Measurements from ENCODE around the gene ENTPD8. TPM values are rescaled to one million over a fixed set of nuclear protein-coding genes. Genes with fewer than 3 reads are reported as not detected.
A peak's percentile ranks its signal among the peaks of the same experiment; 100 is the strongest.

The ENTPD8 gene
- total and polyA plus RNA-seq, 5 experiments from 2014 or later = not detected

DNA sequence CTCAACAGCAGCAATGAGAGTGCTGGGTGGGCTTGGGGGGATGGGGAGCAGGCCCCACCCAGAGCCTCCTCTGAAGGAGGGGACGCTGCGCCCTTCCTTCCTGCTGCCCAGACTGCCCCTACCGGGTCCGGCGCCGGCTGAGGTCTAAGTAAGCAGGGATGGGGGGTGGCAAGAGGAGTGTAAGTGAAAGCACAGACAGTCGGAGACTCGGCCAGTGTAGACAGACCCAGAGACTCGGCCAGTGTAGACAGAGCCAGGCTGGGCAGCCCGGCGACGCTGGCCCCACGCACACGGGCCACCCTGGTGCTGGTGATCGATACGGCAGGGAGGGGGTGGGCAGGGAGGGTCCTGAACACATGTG is 7.4 kb upstream of the ENTPD8 start:
- H3K4me1 Mint-ChIP-seq = peaks cover 8 to 49% (median 32%) of the 10 kb centered on the region in 4 donors
- H3K4me3 Mint-ChIP-seq = no peak overlapping the region
- H3K27me3 Mint-ChIP-seq = peaks cover 0 to 10% (median under 1%) of the 10 kb centered on the region in 5 donors
- H3K9me3 Mint-ChIP-seq = peaks cover 0 to 9% (median 0%) of the 10 kb centered on the region in 9 donors
- H3K27ac Mint-ChIP-seq = peak overlapping the region in 3 of 10 donors; percentile 29 to 62 (median 36)
- POLR2A ChIA-PET = interaction anchor here (0.8 to 1.5 kb wide), 3 partner anchors 12 to 25 kb away, joined by 3 read pairs; partner anchors contain the start of genes EXD3 and NOXA1
- DNase-seq (peak in 1 of 10 donors; percentile 22), ATAC-seq (no peak)
- H3K36me3 Mint-ChIP-seq = peaks cover 0 to 18% (median 5%) of the 10 kb centered on the region in 3 donors

- H3K27me3 Mint-ChIP-seq = peaks cover 0 to 16% (median 3%) of the 10 kb centered on the region in 5 donors
- H3K9me3 Mint-ChIP-seq = peaks cover 0 to 9% (median 0%) of the 10 kb centered on the region in 9 donors
- H3K4me1 Mint-ChIP-seq = peaks cover 8 to 49% (median 32%) of the 10 kb centered on the region in 4 donors
- POLR2A ChIA-PET = interaction anchor here (0.7 to 1.2 kb wide), 3 partner anchors 9 to 25 kb away, joined by 3 read pairs; partner anchors contain the start of gene EXD3
- H3K4me3 Mint-ChIP-seq = no peak overlapping the region
- H3K27ac Mint-ChIP-seq = no peak overlapping the region
- DNase-seq (peak in 1 of 10 donors; percentile 61), ATAC-seq (no peak)
- H3K36me3 Mint-ChIP-seq = peaks cover 0 to 18% (median 5%) of the 10 kb centered on the region in 3 donors
These were observed 6.8 kb upstream of the ENTPD8 start for GRCh38 chr9:137447722-137448601.

DNA sequence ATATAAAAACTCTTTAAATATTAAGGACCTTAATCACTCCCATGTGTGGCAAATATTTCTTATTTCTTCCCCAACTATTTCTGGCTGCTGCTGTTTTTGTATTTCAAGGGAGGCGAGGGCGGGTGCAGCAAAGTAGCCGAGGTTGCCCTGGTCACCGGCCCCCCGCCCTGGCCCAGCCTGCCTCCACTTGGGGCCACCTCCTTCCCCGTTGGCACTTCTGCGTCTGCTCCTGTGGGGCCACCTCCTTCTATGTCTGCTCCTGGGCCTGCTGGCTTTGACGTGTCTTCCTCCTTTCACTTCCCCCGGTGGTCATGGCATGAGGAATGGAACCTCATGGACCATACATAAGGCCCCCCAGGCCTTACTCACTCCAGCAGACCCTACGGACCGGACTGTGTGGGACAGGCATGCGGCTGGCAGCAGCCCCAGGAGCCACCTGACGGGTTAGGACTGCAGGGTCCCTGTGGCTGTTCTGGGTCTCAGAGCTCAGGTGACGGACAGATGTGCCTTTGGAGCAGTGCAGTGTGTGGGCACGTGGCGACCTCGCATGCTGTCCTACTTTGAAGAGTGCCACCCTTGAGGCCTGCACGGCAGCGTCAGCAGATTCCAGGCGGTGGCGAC is 5.8 kb upstream of the ENTPD8 start:
- peak in 2 of 10 donors; percentile 1 to 52 for DNase-seq
- peak overlapping the region in 1 of 10 donors; percentile 8 for H3K4me3 Mint-ChIP-seq
- POLR2A ChIA-PET = interaction anchor here (0.7 to 1.2 kb wide), 2 partner anchors 10 to 24 kb away, joined by 3 read pairs; partner anchors contain the start of gene EXD3
- ATAC-seq = no peak
- H3K4me1 Mint-ChIP-seq = peaks cover 8 to 45% (median 27%) of the 10 kb centered on the region in 4 donors
- H3K36me3 Mint-ChIP-seq = peaks cover 0 to 18% (median 5%) of the 10 kb centered on the region in 3 donors
- H3K27ac Mint-ChIP-seq = peak overlapping the region in 2 of 10 donors; percentile 44 to 55
- peaks cover 0 to 9% (median 0%) of the 10 kb centered on the region in 9 donors for H3K9me3 Mint-ChIP-seq
- H3K27me3 Mint-ChIP-seq = peaks cover 1 to 24% (median 8%) of the 10 kb centered on the region in 5 donors

DNA sequence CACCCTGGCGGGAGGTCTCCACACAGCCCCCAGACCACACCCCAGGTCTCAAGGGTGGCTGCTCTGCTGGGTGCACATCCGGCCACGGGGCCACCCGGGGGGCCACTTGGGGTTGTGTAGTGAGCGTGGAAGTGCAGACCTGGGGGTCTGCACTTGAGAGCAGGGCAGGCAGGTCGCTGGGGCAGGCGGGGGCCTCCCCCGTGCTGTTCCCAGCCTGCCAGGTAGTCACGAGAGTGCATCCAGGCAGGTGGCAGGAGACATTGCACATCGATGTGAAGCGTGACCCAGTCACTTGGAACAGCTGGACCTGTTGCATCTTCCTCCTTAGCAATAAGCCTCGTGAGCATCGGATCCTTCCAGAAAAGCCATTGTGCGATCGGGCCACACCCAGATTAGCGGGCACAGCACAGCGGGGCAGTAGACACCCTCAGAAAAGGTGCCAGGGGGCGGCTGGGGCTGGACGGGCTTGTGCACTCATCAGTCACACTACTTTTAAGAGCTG is 4.8 kb upstream of the ENTPD8 start:
- H3K4me1 Mint-ChIP-seq = peaks cover 10 to 42% (median 28%) of the 10 kb centered on the region in 4 donors
- POLR2A ChIA-PET = interaction anchor here (1.0 to 1.4 kb wide), 4 partner anchors 8 to 104 kb away, joined by 3 to 4 read pairs (median 4); partner anchors contain the start of gene PNPLA7

GRCh38 chr9:137445275-137445807 is 4.2 kb upstream of the ENTPD8 start:
- Mint-ChIP-seq H3K27ac (peak overlapping the region in 3 of 10 donors; percentile 54 to 82 (median 69)), H3K4me3 (peak overlapping the region in 3 of 10 donors; percentile 0 to 48 (median 9)), H3K36me3 (peaks cover 0 to 18% (median 5%) of the 10 kb centered on the region in 3 donors), H3K27me3 (peaks cover 4 to 26% (median 10%) of the 10 kb centered on the region in 5 donors), H3K9me3 (peaks cover 0 to 3% (median 0%) of the 10 kb centered on the region in 9 donors), H3K4me1 (peaks cover 10 to 36% (median 26%) of the 10 kb centered on the region in 4 donors)
- DNase-seq (peak; percentile 65 to 88 (median 77)), ATAC-seq (peak; percentile 64 to 69)
- POLR2A ChIA-PET = interaction anchor here (1.0 to 1.4 kb wide), 4 partner anchors 8 to 105 kb away, joined by 3 to 4 read pairs (median 4); partner anchors contain the start of gene PNPLA7

More for the DNA sequence above, 4.8 kb upstream of the ENTPD8 start:
- Mint-ChIP-seq H3K4me3 (no peak overlapping the region), H3K36me3 (peaks cover 0 to 18% (median 5%) of the 10 kb centered on the region in 3 donors), H3K27me3 (peaks cover 4 to 26% (median 10%) of the 10 kb centered on the region in 5 donors), H3K27ac (no peak overlapping the region), H3K9me3 (peaks cover 0 to 9% (median 0%) of the 10 kb centered on the region in 9 donors)
- peak in 1 of 10 donors; percentile 58 for DNase-seq
- no peak for ATAC-seq

DNA sequence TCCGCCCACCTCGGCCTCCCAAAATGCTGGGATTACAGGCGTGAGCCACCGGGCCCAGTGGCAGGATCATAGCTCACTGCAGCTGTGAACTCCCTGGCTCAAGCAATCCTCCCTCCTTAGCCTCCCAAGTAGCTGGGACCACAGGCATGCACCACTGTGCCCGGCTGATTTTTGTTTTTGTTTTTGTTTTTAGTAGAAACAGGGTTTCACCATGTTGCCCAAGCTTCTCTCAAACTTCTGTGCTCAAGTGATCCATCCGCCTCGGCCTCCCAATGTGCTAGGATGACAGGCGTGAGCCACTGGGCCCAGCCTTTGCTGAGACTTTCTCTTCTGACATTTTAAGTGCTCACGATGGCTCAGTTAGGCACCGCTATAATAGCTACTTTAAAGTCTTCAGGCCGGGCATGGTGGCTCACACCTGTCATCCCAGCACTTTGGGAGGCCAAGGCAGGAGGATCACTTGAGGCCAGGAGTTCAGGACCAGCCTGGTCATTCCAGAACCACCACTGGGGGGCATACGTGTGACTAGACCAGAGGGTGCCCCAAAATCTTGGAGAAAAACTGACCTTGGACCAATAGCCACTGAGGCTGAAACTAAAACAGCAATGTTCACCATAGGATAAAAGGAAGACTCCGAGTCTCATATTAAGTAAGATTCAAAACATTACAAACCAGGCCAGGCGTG is 3.1 kb upstream of the ENTPD8 start:
- H3K27ac Mint-ChIP-seq = no peak overlapping the region
- H3K36me3 Mint-ChIP-seq = peaks cover 0 to 8% (median 0%) of the 10 kb centered on the region in 3 donors
- no peak overlapping the region for H3K4me3 Mint-ChIP-seq
- no peak for ATAC-seq
- peak in 1 of 10 donors; percentile 56 for DNase-seq
- POLR2A ChIA-PET = interaction anchor here (0.7 to 0.8 kb wide), 3 partner anchors 9 to 192 kb away, joined by 3 read pairs; no protein-coding TSS in a partner anchor
- peaks cover 7 to 30% (median 10%) of the 10 kb centered on the region in 5 donors for H3K27me3 Mint-ChIP-seq
- no peaks in the 10 kb centered on the region for H3K9me3 Mint-ChIP-seq
- peaks cover 8 to 25% (median 22%) of the 10 kb centered on the region in 4 donors for H3K4me1 Mint-ChIP-seq

DNA sequence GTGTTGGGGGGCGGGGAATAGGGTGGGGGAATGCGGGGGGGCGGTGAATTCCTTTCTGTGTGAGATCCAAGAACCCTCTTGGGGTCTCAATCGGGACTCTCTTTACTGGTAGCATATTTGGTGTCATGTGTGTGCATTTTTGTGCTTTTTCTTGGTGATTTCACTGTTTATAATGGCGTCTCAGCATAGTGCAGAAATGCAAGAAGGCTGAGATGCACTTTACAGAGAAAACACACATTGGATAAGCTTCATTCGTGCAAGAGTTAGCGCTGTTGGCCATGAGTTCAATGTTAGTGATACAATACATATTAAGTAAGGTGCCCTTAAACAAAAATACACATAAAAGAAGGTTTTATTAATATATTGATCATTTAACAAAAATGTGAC is 771 bp upstream of the ENTPD8 start:
- H3K9me3 Mint-ChIP-seq = no peaks in the 10 kb centered on the region
- peak overlapping the region; percentile 58 to 91 (median 78) for H3K4me3 Mint-ChIP-seq
- peaks cover 7 to 31% (median 10%) of the 10 kb centered on the region in 5 donors for H3K27me3 Mint-ChIP-seq
- H3K4me1 Mint-ChIP-seq = peaks cover 5 to 19% (median 17%) of the 10 kb centered on the region in 4 donors
- POLR2A ChIA-PET = interaction anchor here (0.7 to 1.3 kb wide), 3 partner anchors 19 to 141 kb away, joined by 3 to 6 read pairs (median 5); partner anchors contain the start of genes EXD3 and NOXA1
- H3K36me3 Mint-ChIP-seq = no peaks in the 10 kb centered on the region
- DNase-seq = no peak
- no peak for ATAC-seq
- H3K27ac Mint-ChIP-seq = peak overlapping the region in 2 of 10 donors; percentile 4 to 58

GRCh38 chr9:137439158-137439714 is 1.9 kb downstream of the ENTPD8 start:
- H3K27ac Mint-ChIP-seq = peak overlapping the region in 1 of 10 donors; percentile 47
- peaks cover 2 to 6% (median 4%) of the 10 kb centered on the region in 4 donors for H3K4me1 Mint-ChIP-seq
- no peaks in the 10 kb centered on the region for H3K9me3 Mint-ChIP-seq
- H3K4me3 Mint-ChIP-seq = peak overlapping the region in 2 of 10 donors; percentile 45 to 59
- POLR2A ChIA-PET = interaction anchor here (1.1 kb wide), 1 partner anchor 21 kb away, joined by 3 read pairs; no protein-coding TSS in a partner anchor
- DNase-seq (peak in 2 of 10 donors; percentile 4 to 38), ATAC-seq (no peak)
- peaks cover 7 to 25% (median 10%) of the 10 kb centered on the region in 5 donors for H3K27me3 Mint-ChIP-seq
- no peaks in the 10 kb centered on the region for H3K36me3 Mint-ChIP-seq

GRCh38 chr9:137438591-137439157 is 2.5 kb downstream of the ENTPD8 start:
- peaks cover 7 to 22% (median 10%) of the 10 kb centered on the region in 5 donors for H3K27me3 Mint-ChIP-seq
- H3K4me1 Mint-ChIP-seq = peaks cover 2 to 6% (median 4%) of the 10 kb centered on the region in 4 donors
- no peaks in the 10 kb centered on the region for H3K9me3 Mint-ChIP-seq
- POLR2A ChIA-PET = interaction anchor here (1.1 kb wide), 1 partner anchor 22 kb away, joined by 3 read pairs; no protein-coding TSS in a partner anchor
- H3K27ac Mint-ChIP-seq = no peak overlapping the region
- H3K4me3 Mint-ChIP-seq = no peak overlapping the region
- DNase-seq (peak in 2 of 10 donors; percentile 2 to 38), ATAC-seq (no peak)
- H3K36me3 Mint-ChIP-seq = no peaks in the 10 kb centered on the region

GRCh38 chr9:137437691-137438590 is 3.2 kb downstream of the ENTPD8 start:
- Mint-ChIP-seq H3K27ac (no peak overlapping the region), H3K27me3 (peaks cover 7 to 15% (median 8%) of the 10 kb centered on the region in 5 donors), H3K9me3 (no peaks in the 10 kb centered on the region), H3K4me1 (peaks cover 2 to 6% (median 4%) of the 10 kb centered on the region in 4 donors), H3K4me3 (no peak overlapping the region), H3K36me3 (no peaks in the 10 kb centered on the region)
- ATAC-seq (no peak), DNase-seq (peak in 1 of 10 donors; percentile 54)
- POLR2A ChIA-PET = interaction anchor here (1.1 kb wide), 1 partner anchor 23 kb away, joined by 3 read pairs; no protein-coding TSS in a partner anchor

Measured in naive thymus-derived CD8-positive, alpha-beta T cell (primary cell).